Measurements from ENCODE around the gene PEDS1. TPM values are rescaled to one million over a fixed set of nuclear protein-coding genes. Genes with fewer than 3 reads are reported as not detected.

Gene PEDS1
- total and polyA plus RNA-seq, 2 of the 13 experiments (the other 11 are each of a cell fraction or from before 2014, with no cell fraction given), result 30.5 to 93.9 TPM

- TF ChIP-seq ZFP41 (CRISPR knock-in tag; IDR thresholded peaks at IDR 0.05; ENCODE audit: borderline replicate concordance) (peak; percentile 93; the same call in 1 of the 2 replicates), EZH2 (conservative IDR thresholded peaks at IDR 0.05; ENCODE audit: low read depth, low read length) (no peak), ZNF225 (CRISPR knock-in tag; IDR thresholded peaks at IDR 0.05) (peak; percentile 95), CEBPZ (IDR thresholded peaks at IDR 0.05; ENCODE audit: low read length) (no peak), NFRKB (IDR thresholded peaks at IDR 0.05) (no peak), SIX1 (CRISPR knock-in tag; IDR thresholded peaks at IDR 0.05; ENCODE audit: borderline replicate concordance) (no peak; the same call in 1 of the 2 replicates), DR1 (CRISPR knock-in tag; IDR thresholded peaks at IDR 0.05) (peak; percentile 91), SOX6 (IDR thresholded peaks at IDR 0.05) (no peak), SOX6 (CRISPR knock-in tag; IDR thresholded peaks at IDR 0.05) (peak; percentile 86), BCLAF1 (IDR thresholded peaks at IDR 0.05) (no peak), DMTF1 (CRISPR knock-in tag; IDR thresholded peaks at IDR 0.05) (0 out of 2 replicates have a peak, but pooled peaks have one; percentile 74), ZNF432 (CRISPR knock-in tag; IDR thresholded peaks at IDR 0.05; ENCODE audit: borderline replicate concordance) (no peak; the same call in 1 of the 2 replicates), TCF12 (IDR thresholded peaks at IDR 0.05) (no peak), TCF12 (CRISPR knock-in tag; IDR thresholded peaks at IDR 0.05) (peak; percentile 46; the same call in 1 of the 2 replicates), MBNL3 (CRISPR knock-in tag; conservative IDR thresholded peaks at IDR 0.05) (no peak), ZNF749 (CRISPR knock-in tag; IDR thresholded peaks at IDR 0.05; ENCODE audit: borderline replicate concordance) (peak; percentile 82), MED13 (CRISPR knock-in tag; IDR thresholded peaks at IDR 0.05) (peak; percentile 90; the same call in 1 of the 2 replicates), SAP130 (CRISPR knock-in tag; IDR thresholded peaks at IDR 0.05; ENCODE audit: low read depth) (peak; percentile 98), SP1 (IDR thresholded peaks at IDR 0.05) (no peak), SP1 (CRISPR knock-in tag; IDR thresholded peaks at IDR 0.05) (no peak; the same call in 1 of the 2 replicates), GLI4 (CRISPR knock-in tag; IDR thresholded peaks at IDR 0.05; ENCODE audit: borderline replicate concordance) (peak; percentile 93; the same call in 1 of the 2 replicates)
Observed at GRCh38 chr20:50172347-50173013, 19.0 kb upstream of the PEDS1 start (continued).

All from HepG2 (cell line).